ENCODE data around the gene SMAD7. TPM values are rescaled to one million over a fixed set of nuclear protein-coding genes. Genes with fewer than 3 reads are reported as not detected.

SMAD7 gene
- total and polyA plus RNA-seq, 10 of the 15 experiments (the other 5 are each of a cell fraction or from before 2014, with no cell fraction given) = 1.3 to 22.5 (median 8.0) TPM

GRCh38 chr18:48949050-48949605 lies 1.6 kb downstream of the SMAD7 start:
- in situ Hi-C loops (cut with MboI) (loop anchor here (10.0 to 25.0 kb wide), 2 partner anchors 226 to 1338 kb away; partner anchors contain the start of genes CXXC1 and MBD1), intact Hi-C loops (cut with micrococcal nuclease; ENCODE audit: unreplicated experiment) (loop anchor here (2.0 to 5.0 kb wide), 3 partner anchors 114 to 213 kb away; no protein-coding TSS in a partner anchor)
- Histone ChIP-seq H3K4me2 (ENCODE audit: control insufficient read depth, insufficient read depth) (peak overlapping the region; percentile 93), H3K4me3 (peak overlapping the region; percentile 92), H3K27ac (ENCODE audit: control insufficient read depth, insufficient read depth) (peak overlapping the region; percentile 71), H3K27me3 (replicated peaks in 1 of 2; ENCODE audit: control insufficient read depth in 2 of 2, insufficient read depth in 2 of 2, low read length in 1 of 2) (no peaks in the 10 kb centered on the region), H3K9me3 (replicated peaks; ENCODE audit: control insufficient read depth, insufficient read depth, low read length) (no peaks in the 10 kb centered on the region), H4K20me1 (ENCODE audit: control insufficient read depth, insufficient read depth) (no peaks in the 10 kb centered on the region; the same call in 1 of the 2 replicates), H3K9ac (ENCODE audit: control insufficient read depth, insufficient read depth, low read length) (peak overlapping the region; percentile 81), H3K36me3 (ENCODE audit: control insufficient read depth in 2 of 2, insufficient read depth in 2 of 2, low read length in 1 of 2) (peaks cover 0 to 6% of the 10 kb centered on the region in 2 experiments; a peak in 3 of 4 replicates), H3K79me2 (ENCODE audit: control insufficient read depth, insufficient read depth, low read length) (peaks cover 74% of the 10 kb centered on the region), H3K4me1 (ENCODE audit: control insufficient read depth, insufficient read depth, low read length) (peaks cover 16% of the 10 kb centered on the region), H2AFZ (ENCODE audit: control insufficient read depth, low read depth, low read length) (peak overlapping the region; percentile 31; the same call in 1 of the 2 replicates)
- ChIA-PET RAD21 (ENCODE audit: unreplicated experiment) (interaction anchor here (1.0 to 4.9 kb wide), 6 partner anchors 11 to 171 kb away, joined by 3 to 41 read pairs (median 13); no protein-coding TSS in a partner anchor), SMC1A (ENCODE audit: uncharacterized antibody, unreplicated experiment) (interaction anchor here (1.0 to 5.8 kb wide), 5 partner anchors 12 to 171 kb away, joined by 3 to 55 read pairs (median 23); no protein-coding TSS in a partner anchor), POLR2A (interaction anchor here (0.8 to 7.5 kb wide), 3 partner anchors 18 to 213 kb away, joined by 3 to 71 read pairs (median 3); no protein-coding TSS in a partner anchor), CTCF (interaction anchor here (1.2 to 1.5 kb wide), 2 partner anchors 139 to 172 kb away, joined by 3 to 7 read pairs; no protein-coding TSS in a partner anchor)
- under 1% methylated on average over 27 of the region's 27 CpGs for WGBS (ENCODE audit: insufficient coverage, insufficient replicate concordance, low lambda C conversion rate, missing lambda C conversion rate)
- FAIRE-seq (no peak), DNase-seq (ENCODE audit: low read depth, low spot score) (no peak), ATAC-seq (peak; percentile 11)
- no TSS peak for BruUV-seq (replicated peaks)
- no peak for TF ChIP-seq STAT3 (IDR thresholded peaks at IDR 0.05; ENCODE audit: low read depth, low read length)
- TF ChIP-seq MYC (IDR thresholded peaks at IDR 0.05; ENCODE audit: insufficient read depth, insufficient read length, insufficient replicate concordance, low read length, severe bottlenecking) = no peak
- no peak for TF ChIP-seq ZNF217 (IDR thresholded peaks at IDR 0.05)
- no peak for TF ChIP-seq SMARCA5 (IDR thresholded peaks at IDR 0.05)
- peak; percentile 67; the same call in 1 of the 2 replicates for TF ChIP-seq NFIC (IDR thresholded peaks at IDR 0.05; ENCODE audit: low read depth, low read length)
- TF ChIP-seq, protein P1, sequence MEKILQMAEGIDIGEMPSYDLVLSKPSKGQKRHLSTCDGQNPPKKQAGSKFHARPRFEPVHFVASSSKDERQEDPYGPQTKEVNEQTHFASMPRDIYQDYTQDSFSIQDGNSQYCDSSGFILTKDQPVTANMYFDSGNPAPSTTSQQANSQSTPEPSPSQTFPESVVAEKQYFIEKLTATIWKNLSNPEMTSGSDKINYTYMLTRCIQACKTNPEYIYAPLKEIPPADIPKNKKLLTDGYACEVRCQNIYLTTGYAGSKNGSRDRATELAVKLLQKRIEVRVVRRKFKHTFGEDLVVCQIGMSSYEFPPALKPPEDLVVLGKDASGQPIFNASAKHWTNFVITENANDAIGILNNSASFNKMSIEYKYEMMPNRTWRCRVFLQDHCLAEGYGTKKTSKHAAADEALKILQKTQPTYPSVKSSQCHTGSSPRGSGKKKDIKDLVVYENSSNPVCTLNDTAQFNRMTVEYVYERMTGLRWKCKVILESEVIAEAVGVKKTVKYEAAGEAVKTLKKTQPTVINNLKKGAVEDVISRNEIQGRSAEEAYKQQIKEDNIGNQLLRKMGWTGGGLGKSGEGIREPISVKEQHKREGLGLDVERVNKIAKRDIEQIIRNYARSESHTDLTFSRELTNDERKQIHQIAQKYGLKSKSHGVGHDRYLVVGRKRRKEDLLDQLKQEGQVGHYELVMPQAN (conservative IDR thresholded peaks at IDR 0.05) = no peak; the same call in 1 of the 2 replicates
- TF ChIP-seq IKZF1 (conservative IDR thresholded peaks at IDR 0.05) = peak; percentile 66
- no peak for TF ChIP-seq RELA (IDR thresholded peaks at IDR 0.05; ENCODE audit: borderline replicate concordance, partially characterized antibody)
- TF ChIP-seq SUPT20H (IDR thresholded peaks at IDR 0.05; ENCODE audit: borderline replicate concordance, control insufficient read depth, low read depth, low read length) = no peak
- TF ChIP-seq DPF2 (IDR thresholded peaks at IDR 0.05) = no peak
- TF ChIP-seq RUNX3 (IDR thresholded peaks at IDR 0.05; ENCODE audit: low read length) = peak; percentile 89
- peak; percentile 67; the same call in 1 of the 2 replicates for TF ChIP-seq MTA3 (IDR thresholded peaks at IDR 0.05; ENCODE audit: borderline replicate concordance, low read length)
- no peak for TF ChIP-seq NR2C2 (IDR thresholded peaks at IDR 0.05; ENCODE audit: borderline replicate concordance, control insufficient read depth, insufficient read length, low read depth)
- no peak; the same call in none of the 2 replicates for TF ChIP-seq POLR2A (IDR thresholded peaks at IDR 0.05; ENCODE audit: low read depth, low read length)
- no peak for TF ChIP-seq RAD21 (IDR thresholded peaks at IDR 0.05; ENCODE audit: insufficient read depth, low read depth, low read length)
- peak; percentile 45 for TF ChIP-seq CREM (IDR thresholded peaks at IDR 0.05; ENCODE audit: low read depth)
- TF ChIP-seq CBX5 (IDR thresholded peaks at IDR 0.05; ENCODE audit: low read depth) = 0 out of 2 replicates have a peak, but pooled peaks have one; percentile 37
- TF ChIP-seq NR2C1 (IDR thresholded peaks at IDR 0.05) = no peak
- TF ChIP-seq POLR2AphosphoS5 (IDR thresholded peaks at IDR 0.05; ENCODE audit: low read length) = no peak
- no peak for TF ChIP-seq MTA2 (IDR thresholded peaks at IDR 0.05; ENCODE audit: low read depth)
- no peak for TF ChIP-seq KLF5 (IDR thresholded peaks at IDR 0.05; ENCODE audit: partially characterized antibody)
- peak; percentile 37 to 52; a peak in 3 of 4 replicates for TF ChIP-seq IKZF2 (IDR thresholded peaks at IDR 0.05)
- TF ChIP-seq BCL11A (IDR thresholded peaks at IDR 0.05; ENCODE audit: low read depth, low read length) = no peak
- no peak for TF ChIP-seq PKNOX1 (IDR thresholded peaks at IDR 0.05)
